A673 (cell line): ENCODE data around the gene CDA. TPM values are rescaled to one million over a fixed set of nuclear protein-coding genes. Genes with fewer than 3 reads are reported as not detected.

ENCODE experiments used
- BruUV-seq: library from RNA; stranded (reverse); fragments of 400-500 nt; replicated peaks from 2 replicates; lab custom pipeline; 2021; lab: Mats Ljungman, UMichigan
- CTCF ChIA-PET: fragments of 300-600 bp; sonication (Branson Sonifier 250); formaldehyde crosslinking; loops from one replicate; lab custom pipeline; 2022; ENCODE audit warnings: antibody characterized with exemption; lab: Charles Lee
- POLR2A ChIA-PET: fragments of 300-600 bp; sonication (Branson Sonifier 250); formaldehyde crosslinking; loops from one replicate; lab custom pipeline; 2022; ENCODE audit warnings: antibody characterized with exemption; ENCODE audit not compliant: low non-redundant PET; lab: Charles Lee
- DNase-seq: peaks from one replicate; pipeline ENCODE4 v3.0.0-alpha.2; 2015; ENCODE audit warnings: low spot score
- H3K27ac ChIP-seq: fragments of 200-600 bp; sonication (generic); 2 replicates; pipeline ENCODE4 v1.5.1; 2016; ENCODE audit warnings: mixed run types, low read depth, mild to moderate bottlenecking, mixed read lengths, antibody characterized with exemption, low read length; ENCODE audit not compliant: poor library complexity, severe bottlenecking
- H3K27me3 ChIP-seq: fragments of 200-600 bp; sonication (generic); replicated peaks from 2 replicates; pipeline ENCODE4 v1.6.1; 2017; ENCODE audit warnings: mixed run types, low read depth, mild to moderate bottlenecking, mixed read lengths, antibody characterized with exemption, low read length; ENCODE audit not compliant: insufficient read depth, poor library complexity
- H3K36me3 ChIP-seq: fragments of 200-600 bp; sonication (generic); 2 replicates; pipeline ENCODE4 v1.6.1; 2016; ENCODE audit warnings: mixed run types, mild to moderate bottlenecking, mixed read lengths, antibody characterized with exemption, low read length; ENCODE audit not compliant: insufficient read depth, poor library complexity, severe bottlenecking
- H3K4me1 ChIP-seq: fragments of 200-600 bp; sonication (generic); 2 replicates; pipeline ENCODE4 v1.6.1; 2017; ENCODE audit warnings: mixed run types, mild to moderate bottlenecking, mixed read lengths, antibody characterized with exemption, low read length; ENCODE audit not compliant: insufficient read depth, poor library complexity, severe bottlenecking
- H3K4me3 ChIP-seq: fragments of 200-600 bp; sonication (generic); 2 replicates; pipeline ENCODE4 v1.5.1; 2016; ENCODE audit warnings: low read depth, mixed run types, mild to moderate bottlenecking, mixed read lengths, low read length; ENCODE audit not compliant: poor library complexity, severe bottlenecking
- H3K9me3 ChIP-seq: fragments of 200-600 bp; sonication (generic); 2 replicates; pipeline ENCODE4 v1.6.1; 2016; ENCODE audit warnings: mixed run types, low read depth, mild to moderate bottlenecking, mixed read lengths, antibody characterized with exemption, low read length; ENCODE audit not compliant: poor library complexity, severe bottlenecking
- CTCF ChIP-seq: fragments of 300-800, 200-600 bp; sonication (generic); conservative IDR thresholded peaks from 2 replicates; pipeline ENCODE4 v1.5.1; 2017; ENCODE audit warnings: low read depth, mild to moderate bottlenecking, antibody characterized with exemption, low read length, moderate library complexity, mixed read lengths
- EZH2 ChIP-seq: fragments of 200-600 bp; sonication (generic); IDR thresholded peaks from 2 replicates; pipeline ENCODE4 v1.6.1; 2017; ENCODE audit warnings: borderline replicate concordance, low read depth, mild to moderate bottlenecking, mixed read lengths, antibody characterized with exemption, low read length; ENCODE audit not compliant: poor library complexity, severe bottlenecking
- intact Hi-C: fragments of 100-400 bp; cut with micrococcal nuclease; formaldehyde crosslinking; loops from one replicate; pipeline ENCODE4 v1.10.0; 2022; ENCODE audit not compliant: unreplicated experiment
- total RNA-seq: library from RNA; stranded (reverse); gene quantifications from 2 replicates; pipeline ENCODE4 v1.2.3, GENCODE V29; 2021

Gene CDA
- total RNA-seq, 1 experiment from 2014 or later = not detected

- intact Hi-C loops = no loop called here
- no TSS peak for BruUV-seq
- H3K4me3 ChIP-seq = no peak overlapping the region
- no peaks in the 10 kb centered on the region for H3K4me1 ChIP-seq
- H3K27me3 ChIP-seq = no peaks in the 10 kb centered on the region
- no peaks in the 10 kb centered on the region for H3K36me3 ChIP-seq
- no peak for DNase-seq
- H3K9me3 ChIP-seq = no peaks in the 10 kb centered on the region
- no peak for TF ChIP-seq EZH2
- TF ChIP-seq CTCF = no peak
- ChIA-PET POLR2A (no interaction called here), CTCF (no interaction called here)
- H3K27ac ChIP-seq = no peak overlapping the region
These were observed 17.5 kb upstream of the CDA start for GRCh38 chr1:20571427-20571826.

- Histone ChIP-seq H3K9me3 (no peaks in the 10 kb centered on the region), H3K27ac (no peak overlapping the region), H3K4me1 (no peaks in the 10 kb centered on the region), H3K27me3 (no peaks in the 10 kb centered on the region), H3K4me3 (no peak overlapping the region), H3K36me3 (no peaks in the 10 kb centered on the region)
- intact Hi-C loops = no loop called here
- DNase-seq = no peak
- ChIA-PET POLR2A (no interaction called here), CTCF (no interaction called here)
- TF ChIP-seq CTCF (no peak), EZH2 (no peak)
- BruUV-seq = no TSS peak
These were observed 14.9 kb upstream of the CDA start for GRCh38 chr1:20573987-20574386.

GRCh38 chr1:20574686-20575540 is 14.0 kb upstream of the CDA start:
- H3K36me3 ChIP-seq = no peaks in the 10 kb centered on the region
- TF ChIP-seq EZH2 = no peak
- TF ChIP-seq CTCF = peak; percentile 91
- H3K27me3 ChIP-seq = no peaks in the 10 kb centered on the region
- no peak overlapping the region for H3K4me3 ChIP-seq
- no peaks in the 10 kb centered on the region for H3K4me1 ChIP-seq
- no peak overlapping the region for H3K27ac ChIP-seq
- DNase-seq = peak; percentile 90
- H3K9me3 ChIP-seq = no peaks in the 10 kb centered on the region
- POLR2A ChIA-PET = no interaction called here
- CTCF ChIA-PET = interaction anchor here (0.6 to 1.1 kb wide), 10 partner anchors 12 to 132 kb away, joined by 3 to 26 read pairs (median 4); partner anchors contain the start of genes FAM43B and PINK1
- no TSS peak for BruUV-seq
- intact Hi-C loops = loop anchor here (1.0 kb wide), 1 partner anchor 59 kb away; no protein-coding TSS in a partner anchor
